PC-3 (cell line): Measurements from ENCODE around the gene CIAO2A. TPM values are rescaled to one million over a fixed set of nuclear protein-coding genes. Genes with fewer than 3 reads are reported as not detected.

Experiments used
- ATAC-seq: fragments of 200-7000 bp; cut with Tn5 transposase; 2 replicates; pipeline ENCODE4 v1.9.1; 2020; ENCODE audit warnings: mild to moderate bottlenecking, moderate library complexity
- BruUV-seq: library from RNA; stranded (reverse); fragments of 400-500 nt; replicated peaks from 2 replicates; lab custom pipeline; 2021; lab: Mats Ljungman, UMichigan
- CTCF ChIA-PET: fragments of 300-600 bp; sonication (Branson Sonifier 250); formaldehyde crosslinking; loops from one replicate; lab custom pipeline; 2022; ENCODE audit warnings: antibody characterized with exemption; lab: Charles Lee
- POLR2A ChIA-PET: fragments of 300-600 bp; sonication (Branson Sonifier 250); formaldehyde crosslinking; loops from one replicate; lab custom pipeline; 2022; ENCODE audit warnings: antibody characterized with exemption; ENCODE audit not compliant: unreplicated experiment; lab: Charles Lee
- DNase-seq: peaks from one replicate; pipeline ENCODE4 v3.0.0-alpha.2; 2015
- H2AFZ ChIP-seq: fragments of 300-600 bp; sonication (generic); 2 replicates; pipeline ENCODE4 v1.6.0; 2016; ENCODE audit warnings: antibody characterized with exemption, low read length
- H3F3A ChIP-seq: fragments of 300-600 bp; sonication (generic); one replicate; pipeline ENCODE4 v1.6.0; 2017; ENCODE audit warnings: antibody characterized with exemption, low read length, control low read depth, mild to moderate bottlenecking; ENCODE audit not compliant: unreplicated experiment
- H3K27ac ChIP-seq: fragments of 300-600 bp; sonication (generic); 2 replicates; pipeline ENCODE4 v1.5.1; 2016; ENCODE audit warnings: mild to moderate bottlenecking, low read length
- H3K27me3 ChIP-seq: fragments of 300-600 bp; sonication (generic); 2 replicates; pipeline ENCODE4 v1.6.1; 2016; ENCODE audit warnings: low read length, mixed read lengths
- H3K36me3 ChIP-seq: fragments of 300-600 bp; sonication (generic); 2 replicates; pipeline ENCODE4 v1.6.1; 2016; ENCODE audit warnings: low read depth, mixed run types, low read length, mixed read lengths
- H3K4me1 ChIP-seq: fragments of 300-600 bp; sonication (generic); 2 replicates; pipeline ENCODE4 v1.5.1; 2016; ENCODE audit warnings: low read length; ENCODE audit not compliant: insufficient read depth
- H3K4me2 ChIP-seq: fragments of 300-600 bp; sonication (generic); 2 replicates; pipeline ENCODE4 v1.6.0; 2016; ENCODE audit warnings: low read length
- H3K4me3 ChIP-seq: fragments of 300-600 bp; sonication (generic); 2 replicates; pipeline ENCODE4 v1.5.1; 2016; ENCODE audit warnings: mild to moderate bottlenecking, low read length, mixed read lengths
- H3K79me2 ChIP-seq: fragments of 300-600 bp; sonication (generic); 2 replicates; pipeline ENCODE4 v1.6.1; 2017; ENCODE audit warnings: low read length, mixed read lengths
- H3K9ac ChIP-seq: fragments of 300-600 bp; sonication (generic); 2 replicates; pipeline ENCODE4 v1.6.0; 2016; ENCODE audit warnings: mild to moderate bottlenecking, low read length
- H3K9me2 ChIP-seq: fragments of 300-600 bp; sonication (generic); replicated peaks from 2 replicates; pipeline ENCODE4 v1.6.1; 2016; ENCODE audit warnings: mixed run types, low read length, mixed read lengths
- H3K9me3 ChIP-seq: fragments of 300-600 bp; sonication (generic); 2 replicates; pipeline ENCODE4 v1.6.1; 2016; ENCODE audit warnings: low read length, mixed read lengths
- H4K20me1 ChIP-seq: fragments of 300-600 bp; sonication (generic); 2 replicates; pipeline ENCODE4 v1.6.1; 2016; ENCODE audit warnings: low read length, mixed read lengths
- CTCF ChIP-seq: fragments of 300-600 bp; sonication (generic); conservative IDR thresholded peaks from 2 replicates; pipeline ENCODE4 v1.5.1; 2017; ENCODE audit warnings: antibody characterized with exemption, low read depth, mild to moderate bottlenecking, low read length
- EZH2 ChIP-seq: fragments of 300-600 bp; sonication (generic); IDR thresholded peaks from one replicate; pipeline ENCODE4 v1.6.1; 2017; ENCODE audit warnings: antibody characterized with exemption, mild to moderate bottlenecking, low read length; ENCODE audit not compliant: unreplicated experiment
- EZH2phosphoT487 ChIP-seq: fragments of 300-600 bp; sonication (generic); IDR thresholded peaks from 2 replicates; pipeline ENCODE4 v1.6.1; 2018; ENCODE audit warnings: mild to moderate bottlenecking, antibody characterized with exemption, low read length, borderline replicate concordance
- intact Hi-C: fragments of 100-400 bp; cut with micrococcal nuclease; formaldehyde crosslinking; loops from 2 replicates; pipeline ENCODE4 v1.9.0; 2023
- total RNA-seq: library from RNA; depleted of rRNA; stranded (reverse); fragments of >200 nt; gene quantifications from 2 replicates; pipeline ENCODE4 v1.2.3, GENCODE V29; 2014

Gene CIAO2A
- total RNA-seq, 1 experiment from 2014 or later: 92.4 TPM

GRCh38 chr15:64072812-64073211, 20.8 kb downstream of the CIAO2A start:
- H3K4me2 ChIP-seq: peak overlapping the region; percentile 61
- intact Hi-C loops: loop anchor here (2.0 kb wide), 1 partner anchor 20 kb away; the partner anchor contains the start of gene CIAO2A
- peak overlapping the region; percentile 23; the same call in 1 of the 2 replicates for H3K4me3 ChIP-seq
- BruUV-seq: no TSS peak
- peaks cover 39% of the 10 kb centered on the region for H3K4me1 ChIP-seq
- peaks cover 8% of the 10 kb centered on the region for H3F3A ChIP-seq
- peak overlapping the region; percentile 78 for H3K27ac ChIP-seq
- no peaks in the 10 kb centered on the region for H3K79me2 ChIP-seq
- ChIA-PET CTCF (interaction anchor here (1.0 kb wide), 1 partner anchor 463 kb away, joined by 3 read pairs; no protein-coding TSS in a partner anchor), POLR2A (no interaction called here)
- H3K27me3 ChIP-seq: no peaks in the 10 kb centered on the region
- no peaks in the 10 kb centered on the region for H3K36me3 ChIP-seq
- H3K9ac ChIP-seq: peak overlapping the region; percentile 33; the same call in 1 of the 2 replicates
- no peaks in the 10 kb centered on the region for H3K9me2 ChIP-seq
- ATAC-seq: peak; percentile 28
- no peak for DNase-seq
- TF ChIP-seq EZH2phosphoT487: no peak
- TF ChIP-seq CTCF: no peak
- no peak for TF ChIP-seq EZH2
- H3K9me3 ChIP-seq: no peaks in the 10 kb centered on the region
- no peaks in the 10 kb centered on the region for H4K20me1 ChIP-seq
- no peak overlapping the region for H2AFZ ChIP-seq

- POLR2A ChIA-PET: interaction anchor here (0.6 kb wide), 2 partner anchors 253 to 576 kb away, joined by 3 to 5 read pairs; no protein-coding TSS in a partner anchor
- CTCF ChIA-PET: interaction anchor here (0.9 to 1.1 kb wide), 3 partner anchors 320 to 472 kb away, joined by 3 to 4 read pairs (median 3); no protein-coding TSS in a partner anchor
- ATAC-seq: peak; percentile 31
Observed at GRCh38 chr15:64071931-64072765, 21.5 kb downstream of the CIAO2A start.

More at GRCh38 chr15:64071931-64072765, 21.5 kb downstream of the CIAO2A start:
- Histone ChIP-seq H3K4me2 (peak overlapping the region; percentile 61), H2AFZ (no peak overlapping the region), H3K27ac (peak overlapping the region; percentile 78), H3K27me3 (no peaks in the 10 kb centered on the region), H3K4me3 (no peak overlapping the region), H3K36me3 (no peaks in the 10 kb centered on the region), H3K9me2 (no peaks in the 10 kb centered on the region), H3F3A (peaks cover 8% of the 10 kb centered on the region), H4K20me1 (no peaks in the 10 kb centered on the region), H3K4me1 (peaks cover 41% of the 10 kb centered on the region), H3K79me2 (no peaks in the 10 kb centered on the region), H3K9ac (peak overlapping the region; percentile 33), H3K9me3 (no peaks in the 10 kb centered on the region)
- peak; percentile 62 for DNase-seq
- TF ChIP-seq EZH2 (no peak), CTCF (no peak), EZH2phosphoT487 (no peak)
- BruUV-seq: no TSS peak
- intact Hi-C loops: loop anchor here (2.0 kb wide), 1 partner anchor 21 kb away; the partner anchor contains the start of gene CIAO2A
